NCI-H82 treated with DMSO at 0.1 percent for 48 hours (cell line): ENCODE data around the gene ADCY1.
"Not testable (repeated sequence)": the region's sequence is repeated elsewhere in the genome, so short reads cannot be mapped to it uniquely, and the experiment has no call there.

Experiments
- DNase-seq: peaks from one replicate; lab custom pipeline; 2025; ENCODE audit not compliant: unreplicated experiment; lab: John Stamatoyannopoulos, UW

ADCY1 gene

GRCh38 chr7:45708046-45708950 lies 134.1 kb downstream of the ADCY1 start:
- DNase-seq = no peak

GRCh38 chr7:45709168-45710042 lies 135.2 kb downstream of the ADCY1 start:
- no peak for DNase-seq

GRCh38 chr7:45710271-45711160 lies 136.3 kb downstream of the ADCY1 start:
- no peak for DNase-seq

GRCh38 chr7:45711161-45711490 lies 137.0 kb downstream of the ADCY1 start:
- DNase-seq = no peak

- no peak for DNase-seq
Measured at GRCh38 chr7:45712057-45712689, 138.0 kb downstream of the ADCY1 start.

GRCh38 chr7:45712872-45713668 lies 138.9 kb downstream of the ADCY1 start:
- no peak for DNase-seq

GRCh38 chr7:45713669-45714520 lies 139.7 kb downstream of the ADCY1 start:
- no peak for DNase-seq

- no peak for DNase-seq
Measured at GRCh38 chr7:45714521-45714820, 140.3 kb downstream of the ADCY1 start.

- DNase-seq = no peak
Measured at GRCh38 chr7:45715471-45716352, 141.5 kb downstream of the ADCY1 start.

GRCh38 chr7:45716380-45717203 lies 142.4 kb downstream of the ADCY1 start:
- DNase-seq = no peak

- DNase-seq = no peak
Measured at GRCh38 chr7:45717537-45718235, 143.5 kb downstream of the ADCY1 start.

- no peak for DNase-seq
Measured at GRCh38 chr7:45718464-45719330, 144.5 kb downstream of the ADCY1 start.

- DNase-seq = no peak
Measured at GRCh38 chr7:45720989-45721388, 146.8 kb downstream of the ADCY1 start.

- DNase-seq = no peak
Measured at GRCh38 chr7:45721686-45722598, 147.8 kb downstream of the ADCY1 start.

- not testable (repeated sequence) for DNase-seq
Measured at GRCh38 chr7:45725231-45725630, 151.1 kb downstream of the ADCY1 start.
